Activated gamma-delta T cell treated with anti-CD3 and anti-CD28 coated beads, Interleukin-2, amount 50 U/mL, for 16 hours (primary cell): ENCODE results near the gene PARP3.

Experiments
- DNase-seq: peaks from one replicate; pipeline ENCODE4 v3.0.0-alpha.2; 2020; ENCODE audit warnings: low read depth

The PARP3 gene

GRCh38 chr3:51934139-51934850, 7.9 kb upstream of the PARP3 start:
- no peak for DNase-seq

- DNase-seq: no peak
Observed at GRCh38 chr3:51934991-51935885, 6.9 kb upstream of the PARP3 start.

- no peak for DNase-seq
Observed at GRCh38 chr3:51935886-51936755, 6.0 kb upstream of the PARP3 start.

- DNase-seq: no peak
Observed at GRCh38 chr3:51937014-51937413, 5.1 kb upstream of the PARP3 start.

GRCh38 chr3:51937611-51938450, 4.3 kb upstream of the PARP3 start:
- DNase-seq: no peak

- DNase-seq: no peak
Observed at GRCh38 chr3:51938780-51939425, 3.3 kb upstream of the PARP3 start.

GRCh38 chr3:51940648-51941462, 1.3 kb upstream of the PARP3 start:
- DNase-seq: no peak

GRCh38 chr3:51941463-51941797, 733 bp upstream of the PARP3 start:
- DNase-seq: no peak

GRCh38 chr3:51942603-51943450, 664 bp downstream of the PARP3 start:
- DNase-seq: no peak

GRCh38 chr3:51943451-51944391, 1.6 kb downstream of the PARP3 start:
- no peak for DNase-seq

- no peak for DNase-seq
Observed at GRCh38 chr3:51944451-51945021, 2.4 kb downstream of the PARP3 start.

- no peak for DNase-seq
Observed at GRCh38 chr3:51945031-51945840, 3.1 kb downstream of the PARP3 start.

- DNase-seq: no peak
Observed at GRCh38 chr3:51945926-51946705, 4.0 kb downstream of the PARP3 start.

GRCh38 chr3:51946796-51947195, 4.6 kb downstream of the PARP3 start:
- DNase-seq: no peak

GRCh38 chr3:51947215-51947900, 5.2 kb downstream of the PARP3 start:
- DNase-seq: no peak
